Large intestine (tissue), 3 donors: ENCODE measurements around the gene C14orf132. TPM values are rescaled to one million over a fixed set of nuclear protein-coding genes. Genes with fewer than 3 reads are reported as not detected.

Source experiments
- DNase-seq, 2 donors: peaks; one replicate each; pipeline versions ENCODE4 v3.0.0 to v3.0.0-alpha.2; 2013
- H3K27ac ChIP-seq: one replicate; pipeline ENCODE4 v1.5.1; 2013; ENCODE audit warnings: low read length
- H3K27me3 ChIP-seq: 2 replicates; pipeline ENCODE4 v1.6.1; 2013; ENCODE audit warnings: low read length; ENCODE audit not compliant: control insufficient read depth, insufficient read depth
- H3K36me3 ChIP-seq: 2 replicates; pipeline ENCODE4 v1.6.1; 2013; ENCODE audit warnings: low read length; ENCODE audit not compliant: control insufficient read depth, insufficient read depth
- H3K4me1 ChIP-seq: one replicate; pipeline ENCODE4 v1.6.1; 2013; ENCODE audit warnings: low read length; ENCODE audit not compliant: control insufficient read depth, insufficient read depth
- H3K4me3 ChIP-seq: one replicate; pipeline ENCODE4 v1.5.1; 2013; ENCODE audit warnings: low read length
- H3K9me3 ChIP-seq: one replicate; pipeline ENCODE4 v1.6.1; 2013; ENCODE audit warnings: mild to moderate bottlenecking, low read depth, low read length, moderate library complexity; ENCODE audit not compliant: control insufficient read depth
- WGBS: methylation state at CpG from one replicate; pipeline ENCODE4 v1.1.5; 2013; ENCODE audit warnings: low lambda C conversion rate; ENCODE audit not compliant: insufficient coverage; 5-methylcytosine and 5-hydroxymethylcytosine counted together
- polyA plus RNA-seq: library from polyadenylated mRNA; unstranded; fragments of 120-200 nt; gene quantifications from one replicate; pipeline ENCODE4 v1.2.1, GENCODE V29; 2013

Gene C14orf132
- polyA plus RNA-seq, 1 donor: 20.0 TPM

GRCh38 chr14:96091149-96091693 is 52.1 kb downstream of the C14orf132 start:
- WGBS: no CpG with 5 or more reads among the region's 15 CpGs
- H3K4me1 ChIP-seq: peaks cover 6% of the 10 kb centered on the region
- H3K27me3 ChIP-seq: no peaks in the 10 kb centered on the region
- H3K4me3 ChIP-seq: no peak overlapping the region
- peaks cover 5% of the 10 kb centered on the region for H3K36me3 ChIP-seq
- peak overlapping the region; percentile 26 for H3K27ac ChIP-seq
- H3K9me3 ChIP-seq: no peaks in the 10 kb centered on the region
- DNase-seq: no peak

DNA sequence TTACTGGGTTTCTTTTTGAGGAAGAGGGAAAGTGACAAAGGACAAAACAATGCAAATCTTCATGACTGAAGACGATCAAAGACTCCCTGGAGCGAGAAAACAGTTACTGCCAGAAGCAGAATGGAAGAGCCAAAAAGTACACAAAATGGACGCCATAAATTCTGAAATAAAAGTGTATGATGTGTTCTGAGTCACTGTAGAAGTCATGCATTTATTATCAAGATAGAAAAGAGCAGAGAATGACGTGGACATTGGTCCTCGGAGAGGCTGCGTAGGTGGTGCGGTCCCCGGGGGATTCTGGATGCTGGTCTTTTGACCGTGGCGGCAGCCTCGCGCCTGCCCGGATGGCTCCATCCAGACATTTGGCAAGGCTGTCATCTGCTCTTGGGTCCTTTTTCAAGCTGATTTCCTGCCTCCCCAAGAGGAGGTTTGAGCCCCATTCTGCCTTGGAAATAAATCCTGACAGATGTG is 52.8 kb downstream of the C14orf132 start:
- Histone ChIP-seq H3K27me3 (no peaks in the 10 kb centered on the region), H3K4me3 (no peak overlapping the region), H3K27ac (no peak overlapping the region), H3K9me3 (no peaks in the 10 kb centered on the region), H3K36me3 (peaks cover 1% of the 10 kb centered on the region), H3K4me1 (peaks cover 6% of the 10 kb centered on the region)
- 85% methylated on average over 2 of the region's 13 CpGs for WGBS
- no peak for DNase-seq

DNA sequence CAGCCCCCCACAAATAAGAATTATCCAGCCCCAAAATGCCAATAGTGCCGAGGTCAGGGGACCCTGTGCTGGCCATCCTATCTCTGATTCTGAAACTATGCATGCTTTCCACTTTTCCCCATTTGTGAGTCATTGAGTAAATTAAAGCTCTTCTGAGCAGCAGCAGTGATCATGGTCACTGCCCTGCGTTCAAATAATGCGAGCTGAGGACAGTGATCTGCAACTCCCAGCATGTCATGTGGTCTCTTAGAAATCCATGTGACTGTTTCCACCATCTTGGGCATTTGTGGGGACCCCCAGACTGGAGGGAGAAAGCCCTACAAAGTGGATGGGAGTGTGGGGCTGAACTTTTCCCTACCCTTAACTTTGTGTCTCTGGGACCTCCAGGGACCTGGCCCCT is 53.8 kb downstream of the C14orf132 start:
- Histone ChIP-seq H3K27ac (no peak overlapping the region), H3K4me1 (peaks cover 6% of the 10 kb centered on the region)
- DNase-seq: no peak

DNA sequence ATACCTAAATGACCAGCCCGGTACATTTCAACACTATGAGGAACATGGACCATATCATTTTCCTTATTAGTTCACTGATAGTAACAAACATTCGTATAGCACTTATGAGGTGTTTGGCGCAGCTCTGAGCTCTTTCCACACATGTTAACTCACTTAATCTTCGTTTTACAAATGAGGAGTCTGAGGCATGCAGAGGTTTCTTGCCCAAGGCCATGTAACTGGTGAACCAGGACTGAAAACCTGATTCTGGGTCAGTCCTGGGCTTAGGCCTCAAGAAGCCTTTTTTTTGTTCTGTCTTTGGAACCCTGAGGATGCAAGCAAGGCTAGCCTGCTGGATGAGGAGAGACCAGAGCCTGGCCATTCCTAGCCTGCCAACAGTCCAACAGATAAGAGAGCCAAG is 55.0 kb downstream of the C14orf132 start:
- Histone ChIP-seq H3K4me1 (peaks cover 6% of the 10 kb centered on the region), H3K9me3 (no peaks in the 10 kb centered on the region), H3K36me3 (no peaks in the 10 kb centered on the region), H3K4me3 (no peak overlapping the region), H3K27ac (peak overlapping the region; percentile 53), H3K27me3 (no peaks in the 10 kb centered on the region)
- DNase-seq: no peak
- no CpG with 5 or more reads among the region's 4 CpGs for WGBS

More for the DNA sequence above, 53.8 kb downstream of the C14orf132 start:
- no peaks in the 10 kb centered on the region for H3K9me3 ChIP-seq
- WGBS: 87% methylated on average over 2 of the region's 3 CpGs
- no peaks in the 10 kb centered on the region for H3K36me3 ChIP-seq
- H3K4me3 ChIP-seq: no peak overlapping the region
- no peaks in the 10 kb centered on the region for H3K27me3 ChIP-seq

- H3K27ac ChIP-seq: peak overlapping the region; percentile 53
- H3K4me3 ChIP-seq: no peak overlapping the region
- H3K4me1 ChIP-seq: peaks cover 6% of the 10 kb centered on the region
- DNase-seq: no peak
- no peaks in the 10 kb centered on the region for H3K36me3 ChIP-seq
- no peaks in the 10 kb centered on the region for H3K27me3 ChIP-seq
- WGBS: no CpG with 5 or more reads among the region's 5 CpGs
- H3K9me3 ChIP-seq: no peaks in the 10 kb centered on the region
Observed at GRCh38 chr14:96094656-96095055, 55.5 kb downstream of the C14orf132 start.

DNA sequence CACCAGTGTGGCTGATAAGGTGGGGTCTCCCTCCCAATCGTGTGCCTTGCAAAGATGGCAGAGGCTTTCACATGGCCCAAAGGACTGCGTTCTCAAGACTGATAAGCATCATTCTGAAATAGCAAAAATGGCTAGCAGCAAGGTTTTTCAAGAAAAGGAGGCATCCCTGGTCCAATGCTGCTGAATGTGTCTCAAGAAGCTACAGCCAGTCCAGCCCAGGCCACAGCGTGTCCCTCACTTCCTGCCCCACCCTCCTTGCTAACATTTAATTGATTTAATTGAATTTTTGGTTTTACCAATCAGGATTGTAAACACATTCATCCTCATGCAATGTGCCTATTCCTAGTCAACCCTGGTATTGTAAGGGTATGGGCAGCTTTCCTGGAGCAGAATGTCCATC is 55.9 kb downstream of the C14orf132 start:
- no peak for DNase-seq
- H3K27ac ChIP-seq: peak overlapping the region; percentile 53
- no peaks in the 10 kb centered on the region for H3K36me3 ChIP-seq
- WGBS: no CpG with 5 or more reads among the region's 3 CpGs
- no peak overlapping the region for H3K4me3 ChIP-seq
- H3K4me1 ChIP-seq: peaks cover 6% of the 10 kb centered on the region
- no peaks in the 10 kb centered on the region for H3K27me3 ChIP-seq
- H3K9me3 ChIP-seq: no peaks in the 10 kb centered on the region

GRCh38 chr14:96095581-96096476 is 56.7 kb downstream of the C14orf132 start:
- Histone ChIP-seq H3K4me3 (no peak overlapping the region), H3K27ac (peak overlapping the region; percentile 53), H3K27me3 (no peaks in the 10 kb centered on the region), H3K36me3 (no peaks in the 10 kb centered on the region), H3K9me3 (no peaks in the 10 kb centered on the region), H3K4me1 (peaks cover 12% of the 10 kb centered on the region)
- WGBS: no CpG with 5 or more reads among the region's 16 CpGs
- peak; percentile 64 to 88 for DNase-seq

DNA sequence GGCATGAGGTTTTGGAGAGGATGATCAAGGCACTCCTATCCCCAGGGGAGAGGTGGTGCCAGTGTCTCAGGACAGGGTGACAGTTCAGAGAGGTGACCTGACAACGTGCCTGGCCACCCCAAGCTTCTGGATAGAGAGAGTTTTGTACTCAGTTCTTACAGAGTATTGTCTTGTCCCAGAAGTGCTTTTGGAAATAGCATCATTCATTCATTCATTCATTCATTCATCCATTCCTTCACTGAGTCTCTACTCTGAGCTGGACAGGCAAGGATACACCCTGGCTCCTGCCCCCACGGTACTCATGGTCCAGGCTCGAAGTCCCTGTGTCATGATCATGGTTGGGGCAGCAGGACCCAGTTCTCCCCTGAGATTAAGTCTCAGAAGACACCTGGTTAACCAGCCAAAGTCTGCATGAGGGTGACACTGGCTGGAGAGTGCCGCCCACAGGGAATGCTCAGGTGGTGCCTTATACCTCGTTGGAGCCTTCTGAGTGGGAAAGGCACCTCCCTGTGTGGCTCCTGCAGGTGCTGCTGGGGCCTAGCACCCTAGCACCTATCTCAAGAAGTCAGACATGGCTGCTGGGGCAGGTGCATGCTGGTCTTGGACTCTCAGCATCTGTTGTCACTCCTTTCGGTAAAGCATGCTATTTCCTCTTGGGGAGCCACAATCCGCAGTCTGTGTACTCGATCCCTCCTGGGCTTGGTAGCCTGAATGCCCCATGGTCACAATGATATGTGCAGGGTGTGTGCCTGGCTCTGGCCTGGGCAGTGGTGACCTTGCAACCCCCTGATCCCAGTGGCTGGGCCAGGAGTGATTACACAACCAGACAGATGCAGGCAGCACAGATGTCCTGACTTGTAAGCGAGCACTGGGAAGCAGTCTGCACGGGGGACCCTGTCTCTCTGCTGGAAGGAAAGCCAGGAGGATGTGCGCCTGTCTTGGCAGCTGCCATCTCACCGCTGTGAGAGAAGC is 57.8 kb downstream of the C14orf132 start:
- DNase-seq: no peak
- no CpG with 5 or more reads among the region's 12 CpGs for WGBS
- Histone ChIP-seq H3K27me3 (no peaks in the 10 kb centered on the region), H3K4me3 (no peak overlapping the region), H3K36me3 (no peaks in the 10 kb centered on the region), H3K27ac (no peak overlapping the region), H3K9me3 (no peaks in the 10 kb centered on the region), H3K4me1 (peaks cover 23% of the 10 kb centered on the region)

DNA sequence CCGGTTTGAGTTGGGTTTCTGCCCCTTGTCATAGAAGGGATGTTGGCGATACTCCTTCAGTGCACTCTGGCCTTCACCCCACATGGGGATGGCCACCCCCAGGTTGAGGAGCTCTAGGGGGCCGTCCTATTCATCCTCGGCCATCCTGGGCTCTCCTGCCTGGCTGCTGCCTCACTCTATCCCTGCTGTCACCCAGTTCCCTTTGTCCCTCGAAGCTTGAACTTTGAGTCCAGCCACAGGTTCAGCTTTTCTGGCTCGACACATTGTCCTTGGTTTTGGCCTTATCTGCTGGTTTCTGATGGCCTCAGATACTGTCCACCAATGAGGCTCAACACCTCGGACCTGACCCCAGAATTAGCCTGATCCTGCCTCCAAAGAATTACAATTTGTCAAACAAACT is 58.6 kb downstream of the C14orf132 start:
- Histone ChIP-seq H3K27ac (no peak overlapping the region), H3K27me3 (no peaks in the 10 kb centered on the region), H3K4me1 (peaks cover 29% of the 10 kb centered on the region), H3K4me3 (no peak overlapping the region), H3K36me3 (no peaks in the 10 kb centered on the region), H3K9me3 (no peaks in the 10 kb centered on the region)
- 60% methylated on average over 1 of the region's 7 CpGs for whole genome bisulfite sequencing
- DNase-seq: no peak
